Endothelial cell of umbilical vein (primary cell): Measurements from ENCODE around the gene PDLIM1. TPM values are rescaled to one million over a fixed set of nuclear protein-coding genes. Genes with fewer than 3 reads are reported as not detected.
A peak's percentile ranks its signal among the peaks of the same experiment; 100 is the strongest.

ENCODE experiments used
- BruUV-seq: library from RNA; stranded (reverse); fragments of 400-500 nt; replicated peaks from 2 replicates; lab custom pipeline; 2021; lab: Mats Ljungman, UMichigan
- CTCF ChIA-PET: fragments of 300-600, 350-600 bp; sonication (Branson Sonifier 250); formaldehyde crosslinking; loops from one replicate; lab custom pipeline; 2021; ENCODE audit warnings: antibody characterized with exemption, inconsistent platforms; lab: Charles Lee
- POLR2A ChIA-PET: fragments of 300-600, 350-600 bp; sonication (Branson Sonifier 250); formaldehyde crosslinking; loops from one replicate; lab custom pipeline; 2021; ENCODE audit warnings: antibody characterized with exemption, inconsistent platforms; lab: Charles Lee
- DNase-seq: peaks from one replicate; pipeline ENCODE4 v3.0.0-alpha.2; 2011; ENCODE audit warnings: low read depth, low spot score
- FAIRE-seq: peaks from 2 replicates; lab custom pipeline; 2011; peaks lifted over from hg19 to GRCh38; lab: Jason Lieb, UNC
- H2AFZ ChIP-seq: 2 replicates; pipeline ENCODE4 v1.6.0; 2012; ENCODE audit warnings: low read depth, low read length, control low read depth, inconsistent platforms
- H3K27ac ChIP-seq: 2 replicates; pipeline ENCODE4 v1.5.1; 2011; ENCODE audit warnings: low read depth, mild to moderate bottlenecking, control low read depth, low read length, moderate library complexity; ENCODE audit not compliant: insufficient read depth
- H3K27me3 ChIP-seq, 2 experiments: 2 replicates each; pipeline versions ENCODE4 v1.6.0 to v1.6.1; 2011; ENCODE audit warnings: low read length in 2 of 2, mixed read lengths in 1 of 2; ENCODE audit not compliant: control insufficient read depth in 2 of 2, insufficient read depth in 2 of 2
- H3K36me3 ChIP-seq, 2 experiments: 2 replicates in 1 of 2; 3 replicates in 1 of 2; pipeline ENCODE4 v1.5.1; 2011; ENCODE audit warnings: low read length in 2 of 2, mild to moderate bottlenecking in 1 of 2, moderate library complexity in 1 of 2; ENCODE audit not compliant: control insufficient read depth in 2 of 2, insufficient read depth in 2 of 2; ENCODE audit errors: extremely low read depth in 1 of 2
- H3K4me1 ChIP-seq: 3 replicates; pipeline ENCODE4 v1.5.1; 2011; ENCODE audit warnings: mild to moderate bottlenecking, low read length; ENCODE audit not compliant: control insufficient read depth, insufficient read depth; ENCODE audit errors: extremely low read depth
- H3K4me2 ChIP-seq: 2 replicates; pipeline ENCODE4 v1.6.1; 2011; ENCODE audit warnings: low read length, control low read depth, mixed read lengths; ENCODE audit not compliant: insufficient read depth
- H3K4me3 ChIP-seq, 3 experiments: fragments of 200-600 bp in 1 of 3; sonication (generic), shearing (Covaris generic) in 1 of 3; replicated peaks in 1 of 3; 2 replicates each; pipeline ENCODE4 v1.5.1; 2011 to 2016; ENCODE audit warnings: control low read depth in 3 of 3, low read length in 3 of 3, mild to moderate bottlenecking in 2 of 3, inconsistent platforms in 1 of 3, low read depth in 1 of 3, moderate library complexity in 1 of 3; ENCODE audit not compliant: insufficient read depth in 1 of 3
- H3K79me2 ChIP-seq: 2 replicates; pipeline ENCODE4 v1.6.0; 2012; ENCODE audit warnings: low read length, inconsistent platforms; ENCODE audit not compliant: control insufficient read depth, insufficient read depth
- H3K9ac ChIP-seq: replicated peaks from 2 replicates; pipeline ENCODE3; 2011; ENCODE audit warnings: low read length, control low read depth; ENCODE audit not compliant: insufficient read depth; ENCODE audit errors: extremely low read depth
- H3K9me1 ChIP-seq: replicated peaks from 3 replicates; pipeline ENCODE4 v1.6.0; 2011; ENCODE audit warnings: mild to moderate bottlenecking, low read length; ENCODE audit not compliant: control insufficient read depth, insufficient read depth; ENCODE audit errors: extremely low read depth
- H3K9me3 ChIP-seq: replicated peaks from 2 replicates; pipeline ENCODE4 v1.5.1; 2012; ENCODE audit warnings: low read length, inconsistent platforms; ENCODE audit not compliant: control insufficient read depth, insufficient read depth
- H4K20me1 ChIP-seq: replicated peaks from 2 replicates; pipeline ENCODE3; 2011; ENCODE audit warnings: mild to moderate bottlenecking, low read length; ENCODE audit not compliant: control insufficient read depth, insufficient read depth; ENCODE audit errors: extremely low read depth
- CTCF ChIP-seq, 2 donors: IDR thresholded peaks; 1 replicate in 1 of 2; 2 replicates in 1 of 2; pipeline ENCODE4 v1.5.1; 2011; ENCODE audit warnings: low read length in 2 of 2, mild to moderate bottlenecking in 2 of 2, moderate library complexity in 2 of 2, control low read depth in 1 of 2, inconsistent platforms in 1 of 2, low read depth in 1 of 2; ENCODE audit not compliant: insufficient read depth in 1 of 2; ENCODE audit errors: extremely low read depth in 1 of 2
- EZH2 ChIP-seq: IDR thresholded peaks from 2 replicates; pipeline ENCODE4 v1.6.1; 2012; ENCODE audit warnings: borderline replicate concordance, low read depth, mild to moderate bottlenecking, moderate library complexity, low read length, inconsistent platforms; ENCODE audit not compliant: severe bottlenecking
- GATA2 ChIP-seq: IDR thresholded peaks from 2 replicates; pipeline ENCODE4 v1.7.0; 2011; ENCODE audit warnings: low read depth, mild to moderate bottlenecking, moderate library complexity, mixed read lengths, low read length; ENCODE audit not compliant: insufficient read length, insufficient read depth
- JUN ChIP-seq: IDR thresholded peaks from 2 replicates; pipeline ENCODE4 v1.6.1; 2011; ENCODE audit warnings: borderline replicate concordance, low read depth; ENCODE audit not compliant: insufficient read length, insufficient read depth
- POLR2AphosphoS5 ChIP-seq: IDR thresholded peaks from 2 replicates; pipeline ENCODE4 v1.6.1; 2012; ENCODE audit warnings: low read depth, mild to moderate bottlenecking, control low read depth, low read length, moderate library complexity; ENCODE audit not compliant: insufficient read depth
- dilution Hi-C: fragments of 300-500 bp; cut with MboI; formaldehyde crosslinking; loops from one replicate; pipeline ENCODE4 v1.15.0; 2019; ENCODE audit warnings: low sequenced_read_pairs; ENCODE audit not compliant: extremely low pct_ligation_motif_present
- intact Hi-C: fragments of 100-400 bp; cut with micrococcal nuclease; formaldehyde crosslinking; loops from one replicate; pipeline ENCODE4 v1.10.0; 2022
- polyA plus RNA-seq, 4 experiments: library from polyadenylated mRNA; depleted of rRNA in 3 of 4; stranded (reverse) in 3 of 4; unstranded in 1 of 4; fragments of >200 nt; gene quantifications; 2 replicates each; pipeline versions ENCODE4 v1.2.1 to v1.2.3, GENCODE V29; 2011 to 2012; ENCODE audit warnings: missing spikeins in 1 of 4
- total RNA-seq: library from RNA; stranded (reverse); gene quantifications from 2 replicates; pipeline ENCODE4 v1.2.3, GENCODE V29; 2021

The PDLIM1 gene
- total and polyA plus RNA-seq, 2 donors (not counting 3 experiments of a cell fraction or from before 2014, with no cell fraction given), result 91.1 to 122 TPM

GRCh38 chr10:95253007-95253406 is 37.8 kb downstream of the PDLIM1 start:
- H3K9me1 ChIP-seq, result no peaks in the 10 kb centered on the region
- dilution Hi-C loops, result no loop called here
- intact Hi-C loops, result no loop called here
- H2AFZ ChIP-seq, result no peak overlapping the region
- peaks cover 5% of the 10 kb centered on the region for H3K79me2 ChIP-seq
- no peaks in the 10 kb centered on the region for H3K36me3 ChIP-seq
- peak overlapping the region; percentile 14 for H3K27ac ChIP-seq
- H3K4me1 ChIP-seq, result peaks cover 26% of the 10 kb centered on the region
- peak; percentile 74 for DNase-seq
- no peaks in the 10 kb centered on the region for H3K27me3 ChIP-seq
- TF ChIP-seq GATA2, result peak; percentile 41
- TF ChIP-seq JUN, result no peak
- H3K4me3 ChIP-seq, result no peak overlapping the region
- FAIRE-seq, result peak; percentile 76
- no peak overlapping the region for H3K9ac ChIP-seq
- ChIA-PET CTCF (interaction anchor here (0.7 to 1.0 kb wide), 2 partner anchors 76 to 110 kb away, joined by 3 to 9 read pairs; no protein-coding TSS in a partner anchor), POLR2A (interaction anchor here (0.6 kb wide), 1 partner anchor 30 kb away, joined by 4 read pairs; no protein-coding TSS in a partner anchor)
- no TSS peak for BruUV-seq
- H4K20me1 ChIP-seq, result no peaks in the 10 kb centered on the region
- H3K4me2 ChIP-seq, result no peak overlapping the region
- H3K9me3 ChIP-seq, result no peaks in the 10 kb centered on the region

GRCh38 chr10:95250856-95251255 is 39.9 kb downstream of the PDLIM1 start:
- CTCF ChIA-PET, result no interaction called here

More at GRCh38 chr10:95250856-95251255, 39.9 kb downstream of the PDLIM1 start:
- dilution Hi-C loops (no loop called here), intact Hi-C loops (no loop called here)
- DNase-seq, result no peak
- peaks cover 5% of the 10 kb centered on the region for H3K79me2 ChIP-seq
- FAIRE-seq, result no peak
- TF ChIP-seq POLR2AphosphoS5, result no peak
- no peak for TF ChIP-seq CTCF (IDR thresholded peaks at IDR 0.05; ENCODE audit: extremely low read depth in 1 of 2, insufficient read depth in 1 of 2, low read depth in 1 of 2, low read length in 2 of 2)
- TF ChIP-seq EZH2, result no peak
- H3K36me3 ChIP-seq, result peaks cover 1 to 2% of the 10 kb centered on the region in 2 experiments
- H3K27ac ChIP-seq, result no peak overlapping the region
- H3K9ac ChIP-seq, result no peak overlapping the region
- H3K4me3 ChIP-seq, result no peak overlapping the region
- POLR2A ChIA-PET, result no interaction called here
- no peaks in the 10 kb centered on the region for H4K20me1 ChIP-seq
- H3K4me1 ChIP-seq, result peaks cover 31% of the 10 kb centered on the region
- H3K9me3 ChIP-seq, result no peaks in the 10 kb centered on the region
- no TSS peak for BruUV-seq
- no peak overlapping the region for H2AFZ ChIP-seq
- H3K9me1 ChIP-seq, result no peaks in the 10 kb centered on the region
- no peak overlapping the region for H3K4me2 ChIP-seq
- H3K27me3 ChIP-seq, result no peaks in the 10 kb centered on the region
